Trophoblast cell (in vitro differentiated cells and primary cell): ENCODE data around the gene MICOS13.

Experiments
- DNase-seq, 2 donors: peaks; one replicate each; pipeline ENCODE4 v3.0.0-alpha.2; 2016
- H2AFZ ChIP-seq: 2 replicates; pipeline ENCODE4 v1.6.1; 2013; ENCODE audit warnings: low read length, moderate library complexity, mild to moderate bottlenecking; ENCODE audit not compliant: insufficient read depth, poor library complexity
- H2AK5ac ChIP-seq: 2 replicates; pipeline ENCODE4 v1.6.1; 2013; ENCODE audit warnings: mild to moderate bottlenecking, low read length
- H2BK120ac ChIP-seq: 2 replicates; pipeline ENCODE4 v1.6.1; 2013; ENCODE audit warnings: low read length, mild to moderate bottlenecking, moderate library complexity; ENCODE audit not compliant: insufficient read depth, poor library complexity
- H2BK12ac ChIP-seq: 2 replicates; pipeline ENCODE4 v1.6.1; 2013; ENCODE audit warnings: mild to moderate bottlenecking, low read length, moderate library complexity
- H2BK5ac ChIP-seq: 2 replicates; pipeline ENCODE4 v1.6.1; 2013; ENCODE audit warnings: low read length, low read depth, moderate library complexity, mild to moderate bottlenecking; ENCODE audit not compliant: poor library complexity
- H3K14ac ChIP-seq: 2 replicates; pipeline ENCODE4 v1.6.1; 2013; ENCODE audit warnings: mild to moderate bottlenecking, low read length
- H3K18ac ChIP-seq: 2 replicates; pipeline ENCODE4 v1.6.1; 2013; ENCODE audit warnings: mild to moderate bottlenecking, low read length
- H3K23ac ChIP-seq: 2 replicates; pipeline ENCODE4 v1.6.1; 2013; ENCODE audit warnings: low read length
- H3K27ac ChIP-seq: 2 replicates; pipeline ENCODE4 v1.5.1; 2013; ENCODE audit warnings: low read depth, mild to moderate bottlenecking, inconsistent platforms, low read length, moderate library complexity
- H3K27me3 ChIP-seq: 2 replicates; pipeline ENCODE4 v1.6.1; 2013; ENCODE audit warnings: inconsistent platforms, mild to moderate bottlenecking, low read length, moderate library complexity; ENCODE audit not compliant: insufficient read depth
- H3K36me3 ChIP-seq, 2 experiments: 1 replicate in 1 of 2; 2 replicates in 1 of 2; pipeline ENCODE4 v1.6.1; 2013; ENCODE audit warnings: low read length in 2 of 2, mild to moderate bottlenecking in 2 of 2, moderate library complexity in 1 of 2; ENCODE audit not compliant: insufficient read depth in 2 of 2, control insufficient read depth in 1 of 2
- H3K4ac ChIP-seq: 2 replicates; pipeline ENCODE4 v1.6.1; 2013; ENCODE audit warnings: low read depth, mild to moderate bottlenecking, low read length, moderate library complexity
- H3K4me1 ChIP-seq, 2 experiments: 1 replicate in 1 of 2; 2 replicates in 1 of 2; pipeline ENCODE4 v1.6.1; 2013; ENCODE audit warnings: low read length in 2 of 2, mild to moderate bottlenecking in 2 of 2, moderate library complexity in 1 of 2; ENCODE audit not compliant: insufficient read depth in 2 of 2, control insufficient read depth in 1 of 2
- H3K4me2 ChIP-seq: 2 replicates; pipeline ENCODE4 v1.6.1; 2013; ENCODE audit warnings: inconsistent platforms, mild to moderate bottlenecking, low read length, moderate library complexity
- H3K4me3 ChIP-seq: 2 replicates; pipeline ENCODE4 v1.5.1; 2013; ENCODE audit warnings: mild to moderate bottlenecking, low read depth, low read length, inconsistent platforms
- H3K79me1 ChIP-seq: one replicate; pipeline ENCODE4 v1.6.1; 2013; ENCODE audit warnings: low read length
- H3K79me2 ChIP-seq: 2 replicates; pipeline ENCODE4 v1.6.1; 2013; ENCODE audit warnings: low read length, mild to moderate bottlenecking; ENCODE audit not compliant: control insufficient read depth, insufficient read depth, poor library complexity
- H3K9ac ChIP-seq: 2 replicates; pipeline ENCODE4 v1.6.1; 2013; ENCODE audit warnings: mild to moderate bottlenecking, low read length
- H3K9me3 ChIP-seq: 2 replicates; pipeline ENCODE4 v1.6.1; 2013; ENCODE audit warnings: low read depth, mild to moderate bottlenecking, control low read depth, inconsistent platforms, low read length; ENCODE audit not compliant: insufficient read depth
- H4K12ac ChIP-seq: 2 replicates; pipeline ENCODE4 v1.6.1; 2013; ENCODE audit warnings: low read depth, mild to moderate bottlenecking, low read length, moderate library complexity
- H4K8ac ChIP-seq: 2 replicates; pipeline ENCODE4 v1.6.1; 2013; ENCODE audit warnings: low read depth, mild to moderate bottlenecking, low read length, moderate library complexity
- H4K91ac ChIP-seq: one replicate; pipeline ENCODE4 v1.6.1; 2013; ENCODE audit warnings: low read depth, mild to moderate bottlenecking, low read length, moderate library complexity
- WGBS: extraction: QIAGEN DNeasy Blood & Tissue Kit; methylation state at CpG from one replicate; pipeline ENCODE4 v1.1.7; 2013; ENCODE audit warnings: missing lambda C conversion rate; ENCODE audit not compliant: insufficient read length, insufficient coverage; ENCODE audit errors: extremely low coverage; 5-methylcytosine and 5-hydroxymethylcytosine counted together

The MICOS13 gene

DNA sequence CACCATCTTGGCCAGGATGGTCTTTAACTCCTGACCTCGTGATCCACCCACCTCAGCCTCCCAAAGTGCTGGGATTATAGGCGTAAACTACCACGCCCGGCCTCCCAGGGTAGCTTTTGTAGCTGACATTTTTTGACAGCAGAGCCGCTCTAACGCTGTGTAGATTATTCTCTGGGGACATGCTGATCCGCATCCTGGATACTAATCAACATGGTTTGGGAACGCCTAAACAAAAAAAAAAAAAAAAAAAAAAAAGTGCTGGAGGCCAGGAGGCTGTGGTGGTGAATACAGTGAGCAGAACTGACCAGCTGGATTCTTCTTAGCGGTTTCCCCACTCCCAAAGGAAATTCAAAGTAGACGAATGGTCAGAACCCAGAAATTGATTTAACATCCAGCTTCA lies 34.5 kb upstream of the MICOS13 start:
- no peak overlapping the region for H3K27ac ChIP-seq
- peaks cover 0 to 5% of the 10 kb centered on the region in 2 experiments for H3K4me1 ChIP-seq
- H3K79me2 ChIP-seq, result peaks cover 18% of the 10 kb centered on the region
- peaks cover 42 to 43% of the 10 kb centered on the region in 2 experiments for H3K36me3 ChIP-seq
- H4K12ac ChIP-seq, result no peak overlapping the region
- no peak overlapping the region for H2AK5ac ChIP-seq
- no peak overlapping the region for H3K9ac ChIP-seq
- no peak overlapping the region for H4K91ac ChIP-seq
- WGBS, result no CpG with 5 or more reads among the region's 10 CpGs
- no peaks in the 10 kb centered on the region for H3K27me3 ChIP-seq
- H2AFZ ChIP-seq, result no peak overlapping the region
- no peak overlapping the region for H3K18ac ChIP-seq
- no peaks in the 10 kb centered on the region for H3K9me3 ChIP-seq
- H2BK5ac ChIP-seq, result no peak overlapping the region
- H3K4me2 ChIP-seq, result no peak overlapping the region
- H2BK120ac ChIP-seq, result no peak overlapping the region
- H3K14ac ChIP-seq, result no peak overlapping the region
- no peak for DNase-seq
- H3K23ac ChIP-seq, result no peak overlapping the region
- H3K79me1 ChIP-seq, result peaks cover 5% of the 10 kb centered on the region
- H2BK12ac ChIP-seq, result no peak overlapping the region
- H3K4me3 ChIP-seq, result no peak overlapping the region
- no peak overlapping the region for H3K4ac ChIP-seq
- no peak overlapping the region for H4K8ac ChIP-seq

DNA sequence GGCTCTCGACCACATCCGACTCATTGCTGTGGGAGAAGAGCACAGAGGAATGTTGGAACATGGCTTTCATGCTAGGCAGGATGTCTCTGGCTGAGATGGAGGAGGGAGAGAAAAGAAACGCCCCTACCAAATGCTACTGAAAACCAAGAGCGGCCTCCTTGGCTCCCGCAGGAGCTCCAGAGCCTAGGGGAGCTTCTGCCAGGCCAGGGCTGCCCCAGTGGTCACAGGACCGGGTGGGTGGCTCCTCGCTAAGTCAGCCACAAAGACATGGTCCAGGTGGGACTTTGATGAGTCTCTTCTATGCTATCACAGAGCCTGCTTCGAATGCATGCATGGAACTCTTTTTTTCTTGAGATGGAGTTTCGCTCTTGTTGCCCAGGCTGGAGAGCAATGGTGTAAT lies 32.9 kb upstream of the MICOS13 start:
- H3K4me2 ChIP-seq, result no peak overlapping the region
- no peak overlapping the region for H3K18ac ChIP-seq
- DNase-seq, result no peak
- H3K27me3 ChIP-seq, result no peaks in the 10 kb centered on the region
- H3K4ac ChIP-seq, result no peak overlapping the region
- H3K9ac ChIP-seq, result no peak overlapping the region
- peaks cover 51 to 52% of the 10 kb centered on the region in 2 experiments for H3K36me3 ChIP-seq
- no peak overlapping the region for H3K27ac ChIP-seq
- no peaks in the 10 kb centered on the region for H3K4me1 ChIP-seq
- H3K4me3 ChIP-seq, result no peak overlapping the region
- H3K23ac ChIP-seq, result no peak overlapping the region
- peaks cover 7% of the 10 kb centered on the region for H3K79me2 ChIP-seq
- no peak overlapping the region for H4K8ac ChIP-seq
- no CpG with 5 or more reads among the region's 9 CpGs for WGBS
- H3K9me3 ChIP-seq, result no peaks in the 10 kb centered on the region
- no peaks in the 10 kb centered on the region for H3K79me1 ChIP-seq
- H3K14ac ChIP-seq, result no peak overlapping the region
- H2BK5ac ChIP-seq, result no peak overlapping the region
- H2AK5ac ChIP-seq, result no peak overlapping the region
- H2BK12ac ChIP-seq, result no peak overlapping the region
- H4K91ac ChIP-seq, result no peak overlapping the region
- H2BK120ac ChIP-seq, result no peak overlapping the region
- H2AFZ ChIP-seq, result no peak overlapping the region
- no peak overlapping the region for H4K12ac ChIP-seq

DNA sequence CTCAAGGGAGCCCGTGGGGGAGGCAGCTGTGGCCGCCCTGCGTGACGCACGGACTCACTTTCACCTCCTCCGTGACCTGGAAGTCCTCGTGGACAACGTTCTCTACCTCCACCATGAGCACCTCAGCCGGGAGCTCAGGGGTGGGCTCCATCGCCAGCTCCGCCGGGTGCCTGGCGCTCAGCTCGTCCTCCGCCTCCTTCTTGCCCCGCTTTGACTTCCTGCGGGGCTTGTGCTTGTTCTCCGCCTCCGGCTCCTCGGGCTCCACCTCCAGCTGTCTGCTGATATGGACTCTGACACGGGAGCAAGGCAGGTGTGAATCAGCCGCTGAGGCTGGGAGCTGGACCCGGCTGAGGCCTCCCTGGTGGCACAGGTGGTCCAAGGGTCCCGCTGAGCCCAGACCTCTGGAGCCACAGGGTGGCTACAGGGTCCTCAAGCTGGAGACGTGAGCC lies 31.4 kb upstream of the MICOS13 start:
- H2BK120ac ChIP-seq, result no peak overlapping the region
- H3K4me3 ChIP-seq, result no peak overlapping the region
- H3K9me3 ChIP-seq, result no peaks in the 10 kb centered on the region
- no peak overlapping the region for H4K8ac ChIP-seq
- no peaks in the 10 kb centered on the region for H3K4me1 ChIP-seq
- no peaks in the 10 kb centered on the region for H3K79me1 ChIP-seq
- no peak overlapping the region for H2AFZ ChIP-seq
- no CpG with 5 or more reads among the region's 25 CpGs for WGBS
- no peak overlapping the region for H4K91ac ChIP-seq
- no peak overlapping the region for H2BK12ac ChIP-seq
- no peak overlapping the region for H3K9ac ChIP-seq
- H3K18ac ChIP-seq, result no peak overlapping the region
- no peaks in the 10 kb centered on the region for H3K27me3 ChIP-seq
- no peak overlapping the region for H4K12ac ChIP-seq
- H3K14ac ChIP-seq, result no peak overlapping the region
- H3K36me3 ChIP-seq, result peaks cover 61 to 63% of the 10 kb centered on the region in 2 experiments
- H3K79me2 ChIP-seq, result no peaks in the 10 kb centered on the region
- no peak overlapping the region for H3K4ac ChIP-seq
- no peak overlapping the region for H3K23ac ChIP-seq
- H3K27ac ChIP-seq, result no peak overlapping the region
- H2AK5ac ChIP-seq, result no peak overlapping the region
- DNase-seq, result no peak
- H2BK5ac ChIP-seq, result no peak overlapping the region
- no peak overlapping the region for H3K4me2 ChIP-seq

DNA sequence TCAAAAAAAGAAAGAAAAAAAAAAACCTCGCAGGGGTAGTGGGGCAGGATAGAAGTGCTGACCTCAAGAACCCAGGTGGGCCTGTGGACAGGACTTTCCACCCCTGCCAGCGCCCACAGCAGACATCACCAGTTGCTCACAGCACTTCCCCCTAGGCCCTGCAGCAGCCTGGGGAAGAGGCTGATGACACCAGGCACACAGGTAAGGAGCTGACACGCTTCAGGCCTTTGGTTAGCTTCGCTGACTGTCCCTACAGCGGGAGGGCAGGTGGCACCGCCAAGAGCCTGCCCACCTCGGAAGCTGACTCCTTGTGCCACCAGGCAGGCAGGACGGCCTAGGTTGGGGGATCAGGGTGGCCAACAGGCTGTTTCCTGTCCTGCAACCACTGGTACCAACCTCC lies 30.7 kb upstream of the MICOS13 start:
- WGBS, result no CpG with 5 or more reads among the region's 8 CpGs
- H3K4ac ChIP-seq, result no peak overlapping the region
- no peak overlapping the region for H2AFZ ChIP-seq
- H3K9me3 ChIP-seq, result no peaks in the 10 kb centered on the region
- no peak overlapping the region for H3K23ac ChIP-seq
- H3K36me3 ChIP-seq, result peaks cover 67 to 69% of the 10 kb centered on the region in 2 experiments
- H3K79me2 ChIP-seq, result no peaks in the 10 kb centered on the region
- no peak overlapping the region for H2BK12ac ChIP-seq
- DNase-seq, result no peak
- no peak overlapping the region for H3K14ac ChIP-seq
- H3K79me1 ChIP-seq, result no peaks in the 10 kb centered on the region
- no peak overlapping the region for H3K4me2 ChIP-seq
- H4K12ac ChIP-seq, result peak overlapping the region; percentile 60
- H3K4me1 ChIP-seq, result no peaks in the 10 kb centered on the region
- H3K27me3 ChIP-seq, result no peaks in the 10 kb centered on the region
- no peak overlapping the region for H2BK5ac ChIP-seq
- no peak overlapping the region for H3K4me3 ChIP-seq
- no peak overlapping the region for H2AK5ac ChIP-seq
- no peak overlapping the region for H4K8ac ChIP-seq
- peak overlapping the region; percentile 42 for H3K18ac ChIP-seq
- H3K27ac ChIP-seq, result no peak overlapping the region
- H4K91ac ChIP-seq, result no peak overlapping the region
- H2BK120ac ChIP-seq, result no peak overlapping the region
- H3K9ac ChIP-seq, result no peak overlapping the region
